PC-9 (cell line): ENCODE results near the gene ZFYVE27. TPM values are rescaled to one million over a fixed set of nuclear protein-coding genes. Genes with fewer than 3 reads are reported as not detected.

Experiments
- BruUV-seq: library from RNA; stranded (reverse); fragments of 400-500 nt; replicated peaks from 2 replicates; lab custom pipeline; 2021; lab: Mats Ljungman, UMichigan
- CTCF ChIA-PET: fragments of 300-600 bp; sonication (Branson Sonifier 250); formaldehyde crosslinking; loops from one replicate; lab custom pipeline; 2022; ENCODE audit warnings: antibody characterized with exemption; lab: Charles Lee
- POLR2A ChIA-PET: fragments of 300-600 bp; sonication (Branson Sonifier 250); formaldehyde crosslinking; loops from one replicate; lab custom pipeline; 2022; ENCODE audit warnings: antibody characterized with exemption; ENCODE audit not compliant: unreplicated experiment; lab: Charles Lee
- DNase-seq, 2 experiments: peaks; one replicate each; pipeline versions ENCODE4 v3.0.0 to v3.0.0-alpha.2; 2015 to 2022; ENCODE audit warnings: mixed read lengths in 1 of 2
- H2AFZ ChIP-seq: fragments of 200-600 bp; sonication (generic); 2 replicates; pipeline ENCODE4 v1.8.1; 2017; ENCODE audit warnings: antibody characterized with exemption
- H3F3A ChIP-seq: fragments of 200-600 bp; sonication (generic); 2 replicates; pipeline ENCODE4 v1.8.1; 2017; ENCODE audit warnings: antibody characterized with exemption, mild to moderate bottlenecking, low read depth; ENCODE audit not compliant: insufficient read depth
- H3K27ac ChIP-seq: fragments of 200-600 bp; sonication (generic); 2 replicates; pipeline ENCODE4 v1.6.1; 2016; ENCODE audit warnings: mixed run types
- H3K27me3 ChIP-seq: fragments of 200-600 bp; sonication (generic); 2 replicates; pipeline ENCODE4 v1.6.1; 2016; ENCODE audit warnings: low read depth, mixed run types; ENCODE audit not compliant: insufficient read depth
- H3K36me3 ChIP-seq: fragments of 200-600 bp; sonication (generic); 2 replicates; pipeline ENCODE4 v1.6.1; 2016; ENCODE audit warnings: low read depth, mixed run types
- H3K4me1 ChIP-seq: fragments of 200-600 bp; sonication (generic); replicated peaks from 2 replicates; pipeline ENCODE4 v1.6.1; 2016; ENCODE audit warnings: mixed run types; ENCODE audit not compliant: insufficient read depth
- H3K4me2 ChIP-seq: fragments of 200-600 bp; sonication (generic); 2 replicates; pipeline ENCODE4 v1.6.1; 2017; ENCODE audit warnings: mixed run types
- H3K4me3 ChIP-seq: fragments of 200-600 bp; sonication (generic); 2 replicates; pipeline ENCODE4 v1.6.1; 2016; ENCODE audit warnings: mixed run types
- H3K79me2 ChIP-seq: fragments of 200-600 bp; sonication (generic); 2 replicates; pipeline ENCODE4 v1.6.1; 2017; ENCODE audit warnings: low read depth, mixed run types
- H3K9me2 ChIP-seq: fragments of 200-600 bp; sonication (generic); 2 replicates; pipeline ENCODE4 v1.8.1; 2017; ENCODE audit warnings: mild to moderate bottlenecking; ENCODE audit not compliant: insufficient read depth
- H3K9me3 ChIP-seq: fragments of 200-600 bp; sonication (generic); 2 replicates; pipeline ENCODE4 v1.8.1; 2016; ENCODE audit warnings: low read depth; ENCODE audit not compliant: insufficient read depth
- H4K20me1 ChIP-seq: fragments of 200-600 bp; sonication (generic); 2 replicates; pipeline ENCODE4 v1.8.1; 2017; ENCODE audit not compliant: insufficient read depth
- EZH2 ChIP-seq: fragments of 200-600 bp; sonication (generic); IDR thresholded peaks from 2 replicates; pipeline ENCODE4 v1.8.0; 2017; ENCODE audit warnings: antibody characterized with exemption, low read depth
- intact Hi-C: fragments of 100-400 bp; cut with micrococcal nuclease; formaldehyde crosslinking; loops from one replicate; pipeline ENCODE4 v1.10.0; 2022; ENCODE audit not compliant: unreplicated experiment
- total RNA-seq: library from RNA; stranded (reverse); gene quantifications from 2 replicates; pipeline ENCODE4 v1.2.3, GENCODE V29; 2021
- TF ChIP-seq, protein P1 (sequence below): fragments of 200-600 bp; sonication (generic); conservative IDR thresholded peaks from 2 replicates; pipeline ENCODE4 v1.6.1; 2017; ENCODE audit warnings: mixed run types, antibody characterized with exemption, mild to moderate bottlenecking, moderate library complexity

Gene ZFYVE27
- total RNA-seq, 1 experiment from 2014 or later = 21.6 TPM

DNA sequence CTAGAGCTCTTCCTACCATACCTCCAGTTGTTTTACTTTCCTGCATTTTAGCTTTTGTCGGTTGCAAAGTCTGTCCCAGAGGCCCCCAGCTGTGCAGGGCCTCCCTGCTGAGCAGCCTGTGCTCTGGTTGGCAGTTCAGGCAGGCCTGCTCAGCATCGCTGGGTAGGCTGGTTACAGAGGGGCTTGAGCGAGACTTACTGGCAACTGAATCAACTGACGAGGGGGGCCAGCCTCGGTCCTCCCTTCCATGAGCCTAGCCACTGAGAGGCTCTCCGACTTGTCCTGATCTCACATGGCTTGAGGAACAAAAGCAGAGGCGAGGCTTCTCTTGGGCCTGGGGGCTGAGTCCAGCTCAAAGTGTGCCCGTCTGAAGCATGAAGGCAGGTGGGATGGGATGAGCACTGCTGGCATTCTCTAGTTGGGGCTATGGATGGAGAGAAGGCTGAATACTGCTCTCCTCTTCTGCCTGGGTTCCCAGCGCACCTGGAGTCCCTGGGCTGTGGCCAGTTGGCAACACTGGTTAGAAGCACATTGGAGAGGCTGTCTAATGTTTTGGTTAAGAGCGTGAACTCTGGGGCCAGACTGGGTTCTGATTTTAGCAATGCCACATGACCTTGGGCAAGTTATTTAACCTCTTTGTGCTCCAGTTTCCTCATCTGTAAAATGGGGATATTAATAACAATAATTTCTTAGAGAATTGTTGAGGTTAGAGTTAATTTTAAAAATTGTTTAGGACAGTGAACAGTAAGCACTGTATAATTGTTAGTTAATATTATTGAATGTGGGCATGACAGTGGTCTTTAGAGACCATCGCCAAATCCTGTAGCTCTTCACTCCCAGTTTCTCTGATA lies 41.7 kb downstream of the ZFYVE27 start:
- POLR2A ChIA-PET = no interaction called here

DNA sequence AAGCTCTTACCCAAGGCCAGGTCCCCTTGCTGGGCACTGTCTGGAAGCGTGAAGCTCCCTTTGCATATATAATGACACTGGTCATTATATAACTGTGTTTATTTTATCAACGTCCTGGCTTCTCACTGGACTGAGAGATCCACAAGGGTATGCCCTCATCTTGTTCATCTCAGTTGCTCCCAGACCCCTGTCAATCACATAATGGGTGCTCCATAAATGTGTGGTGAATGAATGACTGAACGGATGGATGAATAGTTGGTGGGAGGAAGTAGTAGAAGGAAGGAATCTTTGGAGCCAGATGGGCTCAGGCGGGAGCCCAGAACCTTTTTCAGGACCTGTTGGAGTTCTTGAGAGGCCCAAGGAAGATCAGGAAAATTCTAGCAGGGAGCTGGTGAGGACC lies 42.6 kb downstream of the ZFYVE27 start:
- H3K9me3 ChIP-seq = no peaks in the 10 kb centered on the region
- H3K4me1 ChIP-seq = no peaks in the 10 kb centered on the region
- H3K79me2 ChIP-seq = no peaks in the 10 kb centered on the region
- H3K27ac ChIP-seq = no peak overlapping the region
- CTCF ChIA-PET = no interaction called here
- no peak overlapping the region for H3K4me3 ChIP-seq
- H4K20me1 ChIP-seq = no peaks in the 10 kb centered on the region
- DNase-seq = no peak
- no peaks in the 10 kb centered on the region for H3K36me3 ChIP-seq
- H3K9me2 ChIP-seq = no peaks in the 10 kb centered on the region
- TF ChIP-seq, protein P1, sequence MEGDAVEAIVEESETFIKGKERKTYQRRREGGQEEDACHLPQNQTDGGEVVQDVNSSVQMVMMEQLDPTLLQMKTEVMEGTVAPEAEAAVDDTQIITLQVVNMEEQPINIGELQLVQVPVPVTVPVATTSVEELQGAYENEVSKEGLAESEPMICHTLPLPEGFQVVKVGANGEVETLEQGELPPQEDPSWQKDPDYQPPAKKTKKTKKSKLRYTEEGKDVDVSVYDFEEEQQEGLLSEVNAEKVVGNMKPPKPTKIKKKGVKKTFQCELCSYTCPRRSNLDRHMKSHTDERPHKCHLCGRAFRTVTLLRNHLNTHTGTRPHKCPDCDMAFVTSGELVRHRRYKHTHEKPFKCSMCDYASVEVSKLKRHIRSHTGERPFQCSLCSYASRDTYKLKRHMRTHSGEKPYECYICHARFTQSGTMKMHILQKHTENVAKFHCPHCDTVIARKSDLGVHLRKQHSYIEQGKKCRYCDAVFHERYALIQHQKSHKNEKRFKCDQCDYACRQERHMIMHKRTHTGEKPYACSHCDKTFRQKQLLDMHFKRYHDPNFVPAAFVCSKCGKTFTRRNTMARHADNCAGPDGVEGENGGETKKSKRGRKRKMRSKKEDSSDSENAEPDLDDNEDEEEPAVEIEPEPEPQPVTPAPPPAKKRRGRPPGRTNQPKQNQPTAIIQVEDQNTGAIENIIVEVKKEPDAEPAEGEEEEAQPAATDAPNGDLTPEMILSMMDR = no peak
- TF ChIP-seq EZH2 = no peak
- BruUV-seq = no TSS peak
- POLR2A ChIA-PET = no interaction called here
- H2AFZ ChIP-seq = no peak overlapping the region
- no peaks in the 10 kb centered on the region for H3F3A ChIP-seq
- no peaks in the 10 kb centered on the region for H3K27me3 ChIP-seq
- intact Hi-C loops = no loop called here
- H3K4me2 ChIP-seq = no peak overlapping the region

More for the DNA sequence above, 41.7 kb downstream of the ZFYVE27 start:
- no peak for TF ChIP-seq EZH2
- TF ChIP-seq, protein P1 = no peak
- DNase-seq = no peak
- no peaks in the 10 kb centered on the region for H4K20me1 ChIP-seq
- H3F3A ChIP-seq = no peaks in the 10 kb centered on the region
- CTCF ChIA-PET = no interaction called here
- no peaks in the 10 kb centered on the region for H3K4me1 ChIP-seq
- no peaks in the 10 kb centered on the region for H3K9me3 ChIP-seq
- no peaks in the 10 kb centered on the region for H3K27me3 ChIP-seq
- H3K27ac ChIP-seq = no peak overlapping the region
- H3K4me2 ChIP-seq = no peak overlapping the region
- H3K36me3 ChIP-seq = no peaks in the 10 kb centered on the region
- H2AFZ ChIP-seq = no peak overlapping the region
- BruUV-seq = no TSS peak
- no peak overlapping the region for H3K4me3 ChIP-seq
- no peaks in the 10 kb centered on the region for H3K79me2 ChIP-seq
- intact Hi-C loops = no loop called here
- no peaks in the 10 kb centered on the region for H3K9me2 ChIP-seq

DNA sequence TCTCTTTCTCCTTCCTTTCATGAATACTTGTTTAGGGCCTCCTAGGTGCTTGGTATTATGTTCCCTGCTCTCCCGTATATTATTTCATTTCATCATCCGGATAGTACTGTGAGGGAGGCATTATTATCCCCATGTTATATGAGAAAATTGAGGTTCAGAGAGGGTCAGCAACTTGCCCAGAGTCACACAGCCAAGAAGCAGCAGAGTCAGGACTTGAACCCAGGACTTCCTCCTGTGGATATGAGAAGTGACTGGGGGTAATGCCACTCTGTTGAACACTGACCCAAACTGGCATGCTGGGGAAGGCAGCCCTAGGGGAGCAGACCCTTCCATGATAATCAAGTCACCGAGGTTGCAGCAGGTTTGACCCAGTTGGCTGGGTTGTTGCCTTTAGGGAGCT lies 43.0 kb downstream of the ZFYVE27 start:
- H3K9me2 ChIP-seq = no peaks in the 10 kb centered on the region
- intact Hi-C loops = no loop called here
- no TSS peak for BruUV-seq
- no peak overlapping the region for H3K4me3 ChIP-seq
- H3F3A ChIP-seq = no peaks in the 10 kb centered on the region
- POLR2A ChIA-PET = no interaction called here
- no peaks in the 10 kb centered on the region for H4K20me1 ChIP-seq
- H2AFZ ChIP-seq = no peak overlapping the region
- CTCF ChIA-PET = no interaction called here
- no peaks in the 10 kb centered on the region for H3K36me3 ChIP-seq
- H3K9me3 ChIP-seq = no peaks in the 10 kb centered on the region
- no peak overlapping the region for H3K4me2 ChIP-seq
- no peak for DNase-seq
- H3K4me1 ChIP-seq = no peaks in the 10 kb centered on the region
- TF ChIP-seq EZH2 = no peak
- TF ChIP-seq, protein P1 = no peak
- H3K27ac ChIP-seq = no peak overlapping the region
- H3K79me2 ChIP-seq = no peaks in the 10 kb centered on the region
- H3K27me3 ChIP-seq = no peaks in the 10 kb centered on the region
